ENCODE results near the gene FRMPD1.
"Not testable (repeated sequence)": the region's sequence is repeated elsewhere in the genome, so short reads cannot be mapped to it uniquely, and the experiment has no call there.

Gene FRMPD1

GRCh38 chr9:37650873-37651768, at the start of gene FRMPD1:
Gene FRMPD1, plus strand, starts transcription at chr9:37650954. Its CDS starts 41,688 bp downstream, at chr9:37692642.
- no peak for DNase-seq

GRCh38 chr9:37602061-37602460, 48.7 kb upstream of the FRMPD1 start:
- DNase-seq = not testable (repeated sequence)

- no peak for DNase-seq
These were observed 47.9 kb upstream of the FRMPD1 start for GRCh38 chr9:37602817-37603216.

- no peak for DNase-seq
These were observed 46.5 kb upstream of the FRMPD1 start for GRCh38 chr9:37604296-37604695.

- DNase-seq = no peak
These were observed 42.5 kb upstream of the FRMPD1 start for GRCh38 chr9:37608250-37608649.

GRCh38 chr9:37609735-37610397, 40.9 kb upstream of the FRMPD1 start:
- no peak for DNase-seq

- no peak for DNase-seq
These were observed 39.7 kb upstream of the FRMPD1 start for GRCh38 chr9:37611014-37611413.

GRCh38 chr9:37611961-37612360, 38.8 kb upstream of the FRMPD1 start:
- no peak for DNase-seq

GRCh38 chr9:37617161-37617560, 33.6 kb upstream of the FRMPD1 start:
- DNase-seq = no peak

GRCh38 chr9:37617832-37618231, 32.9 kb upstream of the FRMPD1 start:
- DNase-seq = no peak

GRCh38 chr9:37618817-37619216, 31.9 kb upstream of the FRMPD1 start:
- no peak for DNase-seq

GRCh38 chr9:37619806-37620205, 30.9 kb upstream of the FRMPD1 start:
- no peak for DNase-seq

- no peak for DNase-seq
These were observed 30.4 kb upstream of the FRMPD1 start for GRCh38 chr9:37620396-37620795.

GRCh38 chr9:37621273-37622121, 29.3 kb upstream of the FRMPD1 start:
- DNase-seq = no peak

GRCh38 chr9:37622462-37622861, 28.3 kb upstream of the FRMPD1 start:
- no peak for DNase-seq

- no peak for DNase-seq
These were observed 27.5 kb upstream of the FRMPD1 start for GRCh38 chr9:37623267-37623666.

- no peak for DNase-seq
These were observed 26.7 kb upstream of the FRMPD1 start for GRCh38 chr9:37624073-37624472.

GRCh38 chr9:37625036-37625757, 25.6 kb upstream of the FRMPD1 start:
- no peak for DNase-seq

GRCh38 chr9:37625758-37626147, 25.0 kb upstream of the FRMPD1 start:
- no peak for DNase-seq

GRCh38 chr9:37626708-37627292, 24.0 kb upstream of the FRMPD1 start:
- DNase-seq = no peak

GRCh38 chr9:37632479-37632878, 18.3 kb upstream of the FRMPD1 start:
- no peak for DNase-seq

GRCh38 chr9:37635808-37636207, 14.9 kb upstream of the FRMPD1 start:
- DNase-seq = no peak
